22Rv1 (cell line): Measurements from ENCODE around the gene XPA.

Source experiments
- ZFX ChIP-seq: fragments of 450-650 bp; IDR thresholded peaks from 2 replicates; pipeline ENCODE4 v1.6.1; 2017; ENCODE audit warnings: antibody characterized with exemption, borderline replicate concordance
- TF ChIP-seq, protein P1 (sequence below): fragments of 450-650 bp; IDR thresholded peaks from 2 replicates; pipeline ENCODE4 v1.5.1; 2017; ENCODE audit warnings: mild to moderate bottlenecking

DNA sequence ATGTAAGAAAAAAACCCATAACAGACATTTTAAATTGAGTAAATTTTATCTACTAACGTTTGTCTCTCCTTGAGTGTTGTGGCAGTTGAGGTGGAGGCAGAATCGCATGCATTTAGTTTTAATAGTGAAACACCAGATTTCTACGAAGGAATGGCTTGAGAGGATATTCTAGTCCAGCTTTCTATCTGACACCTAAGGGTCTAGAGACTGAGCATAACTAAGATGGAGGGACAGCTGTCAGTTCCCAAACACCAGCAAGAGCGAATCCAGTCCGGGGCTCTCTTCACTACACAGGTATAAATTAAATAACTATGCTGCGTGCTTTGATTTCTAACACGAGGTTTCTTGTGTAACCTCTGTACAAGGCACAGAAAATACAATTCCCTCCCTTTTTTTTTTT lies 62.1 kb downstream of the XPA start:
- TF ChIP-seq, protein P1, sequence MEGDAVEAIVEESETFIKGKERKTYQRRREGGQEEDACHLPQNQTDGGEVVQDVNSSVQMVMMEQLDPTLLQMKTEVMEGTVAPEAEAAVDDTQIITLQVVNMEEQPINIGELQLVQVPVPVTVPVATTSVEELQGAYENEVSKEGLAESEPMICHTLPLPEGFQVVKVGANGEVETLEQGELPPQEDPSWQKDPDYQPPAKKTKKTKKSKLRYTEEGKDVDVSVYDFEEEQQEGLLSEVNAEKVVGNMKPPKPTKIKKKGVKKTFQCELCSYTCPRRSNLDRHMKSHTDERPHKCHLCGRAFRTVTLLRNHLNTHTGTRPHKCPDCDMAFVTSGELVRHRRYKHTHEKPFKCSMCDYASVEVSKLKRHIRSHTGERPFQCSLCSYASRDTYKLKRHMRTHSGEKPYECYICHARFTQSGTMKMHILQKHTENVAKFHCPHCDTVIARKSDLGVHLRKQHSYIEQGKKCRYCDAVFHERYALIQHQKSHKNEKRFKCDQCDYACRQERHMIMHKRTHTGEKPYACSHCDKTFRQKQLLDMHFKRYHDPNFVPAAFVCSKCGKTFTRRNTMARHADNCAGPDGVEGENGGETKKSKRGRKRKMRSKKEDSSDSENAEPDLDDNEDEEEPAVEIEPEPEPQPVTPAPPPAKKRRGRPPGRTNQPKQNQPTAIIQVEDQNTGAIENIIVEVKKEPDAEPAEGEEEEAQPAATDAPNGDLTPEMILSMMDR, result no peak
- TF ChIP-seq ZFX, result no peak
